ENCODE data around the gene ARFGAP1.

ARFGAP1 gene

GRCh38 chr20:63234693-63235398, 37.8 kb upstream of the ARFGAP1 start:
- H3K4me1 Mint-ChIP-seq (ENCODE audit: low read depth) = no peaks in the 10 kb centered on the region
- no peak overlapping the region for H3K27ac Mint-ChIP-seq
- DNase-seq (ENCODE audit: low spot score) = no peak
- peaks cover 24% of the 10 kb centered on the region for H3K27me3 Mint-ChIP-seq (ENCODE audit: low read depth)
- H3K4me3 Mint-ChIP-seq = no peak overlapping the region
- H3K36me3 Mint-ChIP-seq (ENCODE audit: low read depth) = no peaks in the 10 kb centered on the region
- H3K9me3 Mint-ChIP-seq = no peaks in the 10 kb centered on the region

GRCh38 chr20:63235399-63235983, 37.1 kb upstream of the ARFGAP1 start, which contains the start of gene BIRC7:
Gene BIRC7 (plus strand): TSS chr20:63235905. CDS start chr20:63236097, 192 bp downstream.
- no peak within 1 kb of the TSS for H3K27ac Mint-ChIP-seq
- H3K27me3 Mint-ChIP-seq (ENCODE audit: low read depth) = peaks cover 17% of the 10 kb centered on the region
- no peak within 1 kb of the TSS for H3K4me3 Mint-ChIP-seq
- no peaks in the 10 kb centered on the region for H3K4me1 Mint-ChIP-seq (ENCODE audit: low read depth)
- DNase-seq (ENCODE audit: low spot score) = no peak
- no peaks in the 10 kb centered on the region for H3K36me3 Mint-ChIP-seq (ENCODE audit: low read depth)
- H3K9me3 Mint-ChIP-seq = no peaks in the 10 kb centered on the region

- no peak overlapping the region for H3K27ac Mint-ChIP-seq
- no peaks in the 10 kb centered on the region for H3K4me1 Mint-ChIP-seq (ENCODE audit: low read depth)
- no peak for DNase-seq (ENCODE audit: low spot score)
- peaks cover 10% of the 10 kb centered on the region for H3K27me3 Mint-ChIP-seq (ENCODE audit: low read depth)
- no peak overlapping the region for H3K4me3 Mint-ChIP-seq
- H3K36me3 Mint-ChIP-seq (ENCODE audit: low read depth) = no peaks in the 10 kb centered on the region
- no peaks in the 10 kb centered on the region for H3K9me3 Mint-ChIP-seq
These were observed 36.3 kb upstream of the ARFGAP1 start for GRCh38 chr20:63236116-63236837.

GRCh38 chr20:63238031-63238430, 34.6 kb upstream of the ARFGAP1 start:
- no peaks in the 10 kb centered on the region for H3K4me1 Mint-ChIP-seq (ENCODE audit: low read depth)
- no peak overlapping the region for H3K27ac Mint-ChIP-seq
- no peaks in the 10 kb centered on the region for H3K27me3 Mint-ChIP-seq (ENCODE audit: low read depth)
- no peak overlapping the region for H3K4me3 Mint-ChIP-seq
- no peak for DNase-seq (ENCODE audit: low spot score)
- no peaks in the 10 kb centered on the region for H3K36me3 Mint-ChIP-seq (ENCODE audit: low read depth)
- no peaks in the 10 kb centered on the region for H3K9me3 Mint-ChIP-seq

GRCh38 chr20:63238514-63239125, 34.0 kb upstream of the ARFGAP1 start:
- Mint-ChIP-seq H3K4me1 (ENCODE audit: low read depth) (no peaks in the 10 kb centered on the region), H3K27me3 (ENCODE audit: low read depth) (no peaks in the 10 kb centered on the region), H3K36me3 (ENCODE audit: low read depth) (no peaks in the 10 kb centered on the region), H3K9me3 (no peaks in the 10 kb centered on the region), H3K27ac (no peak overlapping the region), H3K4me3 (no peak overlapping the region)
- no peak for DNase-seq (ENCODE audit: low spot score)

GRCh38 chr20:63239431-63239830, 33.2 kb upstream of the ARFGAP1 start:
- no peak overlapping the region for H3K27ac Mint-ChIP-seq

GRCh38 chr20:63240004-63240403, 32.6 kb upstream of the ARFGAP1 start:
- H3K4me3 Mint-ChIP-seq = no peak overlapping the region
- no peaks in the 10 kb centered on the region for H3K4me1 Mint-ChIP-seq (ENCODE audit: low read depth)
- no peaks in the 10 kb centered on the region for H3K36me3 Mint-ChIP-seq (ENCODE audit: low read depth)
- H3K27me3 Mint-ChIP-seq (ENCODE audit: low read depth) = no peaks in the 10 kb centered on the region
- no peak for DNase-seq (ENCODE audit: low spot score)
- H3K27ac Mint-ChIP-seq = no peak overlapping the region
- H3K9me3 Mint-ChIP-seq = no peaks in the 10 kb centered on the region

More at GRCh38 chr20:63239431-63239830, 33.2 kb upstream of the ARFGAP1 start:
- no peak for DNase-seq (ENCODE audit: low spot score)
- H3K4me3 Mint-ChIP-seq = no peak overlapping the region
- no peaks in the 10 kb centered on the region for H3K27me3 Mint-ChIP-seq (ENCODE audit: low read depth)
- no peaks in the 10 kb centered on the region for H3K36me3 Mint-ChIP-seq (ENCODE audit: low read depth)
- no peaks in the 10 kb centered on the region for H3K9me3 Mint-ChIP-seq
- no peaks in the 10 kb centered on the region for H3K4me1 Mint-ChIP-seq (ENCODE audit: low read depth)

GRCh38 chr20:63241272-63241671, 31.3 kb upstream of the ARFGAP1 start:
- no peaks in the 10 kb centered on the region for H3K36me3 Mint-ChIP-seq (ENCODE audit: low read depth)
- peaks cover 8% of the 10 kb centered on the region for H3K27me3 Mint-ChIP-seq (ENCODE audit: low read depth)
- no peaks in the 10 kb centered on the region for H3K9me3 Mint-ChIP-seq
- no peak overlapping the region for H3K27ac Mint-ChIP-seq
- no peaks in the 10 kb centered on the region for H3K4me1 Mint-ChIP-seq (ENCODE audit: low read depth)
- H3K4me3 Mint-ChIP-seq = no peak overlapping the region
- no peak for DNase-seq (ENCODE audit: low spot score)

- no peaks in the 10 kb centered on the region for H3K36me3 Mint-ChIP-seq (ENCODE audit: low read depth)
- H3K27ac Mint-ChIP-seq = no peak overlapping the region
- no peaks in the 10 kb centered on the region for H3K4me1 Mint-ChIP-seq (ENCODE audit: low read depth)
- DNase-seq (ENCODE audit: low spot score) = no peak
- H3K27me3 Mint-ChIP-seq (ENCODE audit: low read depth) = peaks cover 8% of the 10 kb centered on the region
- no peak overlapping the region for H3K4me3 Mint-ChIP-seq
- H3K9me3 Mint-ChIP-seq = no peaks in the 10 kb centered on the region
These were observed 29.9 kb upstream of the ARFGAP1 start for GRCh38 chr20:63242736-63243135.

GRCh38 chr20:63243604-63244247, 28.9 kb upstream of the ARFGAP1 start:
- no peaks in the 10 kb centered on the region for H3K36me3 Mint-ChIP-seq (ENCODE audit: low read depth)
- H3K9me3 Mint-ChIP-seq = no peaks in the 10 kb centered on the region
- H3K27ac Mint-ChIP-seq = no peak overlapping the region
- no peak overlapping the region for H3K4me3 Mint-ChIP-seq
- no peaks in the 10 kb centered on the region for H3K4me1 Mint-ChIP-seq (ENCODE audit: low read depth)
- DNase-seq (ENCODE audit: low spot score) = no peak
- peaks cover 13% of the 10 kb centered on the region for H3K27me3 Mint-ChIP-seq (ENCODE audit: low read depth)

- Mint-ChIP-seq H3K27ac (no peak overlapping the region), H3K27me3 (ENCODE audit: low read depth) (peaks cover 16% of the 10 kb centered on the region), H3K9me3 (no peaks in the 10 kb centered on the region), H3K4me1 (ENCODE audit: low read depth) (no peaks in the 10 kb centered on the region), H3K36me3 (ENCODE audit: low read depth) (no peaks in the 10 kb centered on the region), H3K4me3 (no peak overlapping the region)
- no peak for DNase-seq (ENCODE audit: low spot score)
These were observed 28.1 kb upstream of the ARFGAP1 start for GRCh38 chr20:63244468-63244867.

GRCh38 chr20:63246490-63247288, 25.9 kb upstream of the ARFGAP1 start:
- DNase-seq (ENCODE audit: low spot score) = no peak
- H3K9me3 Mint-ChIP-seq = no peaks in the 10 kb centered on the region
- H3K4me1 Mint-ChIP-seq (ENCODE audit: low read depth) = no peaks in the 10 kb centered on the region
- H3K36me3 Mint-ChIP-seq (ENCODE audit: low read depth) = no peaks in the 10 kb centered on the region
- no peak overlapping the region for H3K27ac Mint-ChIP-seq
- H3K27me3 Mint-ChIP-seq (ENCODE audit: low read depth) = peaks cover 16% of the 10 kb centered on the region
- no peak overlapping the region for H3K4me3 Mint-ChIP-seq

GRCh38 chr20:63247671-63248228, 24.9 kb upstream of the ARFGAP1 start:
- no peak for DNase-seq (ENCODE audit: low spot score)
- Mint-ChIP-seq H3K9me3 (no peaks in the 10 kb centered on the region), H3K27me3 (ENCODE audit: low read depth) (peaks cover 25% of the 10 kb centered on the region), H3K4me1 (ENCODE audit: low read depth) (no peaks in the 10 kb centered on the region), H3K27ac (no peak overlapping the region), H3K36me3 (ENCODE audit: low read depth) (no peaks in the 10 kb centered on the region), H3K4me3 (no peak overlapping the region)

All from T-helper 2 cell treated with Interferon-gamma antibody and Interleukin-4, amounts not matched to agents 5 μg/mL and 100 μg/mL, for 36 hours (primary cell).